Fibroblast of villous mesenchyme (primary cell): Measurements from ENCODE around the gene SMYD3. TPM values are rescaled to one million over a fixed set of nuclear protein-coding genes. Genes with fewer than 3 reads are reported as not detected.

ENCODE experiments used
- DNase-seq: peaks from one replicate; pipeline ENCODE4 v3.0.0-alpha.2; 2010; ENCODE audit warnings: low read depth
- H3K4me3 ChIP-seq: 2 replicates; pipeline ENCODE4 v1.5.1; 2011; ENCODE audit warnings: low read depth, mild to moderate bottlenecking, low read length
- total RNA-seq: library from RNA; depleted of rRNA; stranded (reverse); fragments of >200 nt; gene quantifications from 2 replicates; pipeline ENCODE4 v1.2.3, GENCODE V29; 2012
- TF ChIP-seq, protein P1 (sequence below): IDR thresholded peaks from 2 replicates; pipeline ENCODE4 v1.5.1; 2012; ENCODE audit warnings: low read depth, mild to moderate bottlenecking, low read length; ENCODE audit not compliant: insufficient read depth

The SMYD3 gene
- total RNA-seq, 1 donor: 35.4 TPM

DNA sequence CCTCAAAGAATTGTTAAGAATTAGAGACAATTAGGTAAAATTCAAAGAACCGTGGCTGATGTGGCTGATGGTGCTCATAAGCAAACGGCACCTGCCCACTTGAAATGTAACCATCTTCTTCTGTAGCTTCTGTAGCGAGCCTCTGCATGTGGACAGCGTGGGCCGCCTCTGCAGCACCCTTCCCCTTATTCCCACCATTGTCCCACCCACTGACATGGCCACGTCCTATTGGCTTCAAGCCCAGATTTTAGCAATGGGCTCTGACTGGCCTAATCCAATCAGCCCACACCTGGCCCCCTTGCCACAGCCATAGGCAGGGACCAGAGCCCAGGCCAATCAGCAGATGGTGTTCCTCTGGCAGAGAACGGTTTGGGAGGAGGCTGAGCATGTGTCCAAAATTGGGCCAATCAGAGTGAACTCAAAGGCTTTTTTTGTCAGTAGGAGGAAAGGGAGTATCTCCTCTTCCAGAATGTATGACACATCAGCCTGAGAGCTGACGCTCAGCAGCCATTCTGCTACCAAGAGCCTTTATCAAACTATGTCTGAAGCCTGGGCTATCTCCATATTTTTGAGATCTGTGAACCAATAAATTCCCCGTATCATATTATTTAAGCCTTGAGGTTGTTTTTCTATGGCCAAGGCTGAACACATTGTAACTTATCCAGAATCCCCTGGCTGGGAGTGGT lies 518.5 kb downstream of the SMYD3 start:
- TF ChIP-seq, protein P1, sequence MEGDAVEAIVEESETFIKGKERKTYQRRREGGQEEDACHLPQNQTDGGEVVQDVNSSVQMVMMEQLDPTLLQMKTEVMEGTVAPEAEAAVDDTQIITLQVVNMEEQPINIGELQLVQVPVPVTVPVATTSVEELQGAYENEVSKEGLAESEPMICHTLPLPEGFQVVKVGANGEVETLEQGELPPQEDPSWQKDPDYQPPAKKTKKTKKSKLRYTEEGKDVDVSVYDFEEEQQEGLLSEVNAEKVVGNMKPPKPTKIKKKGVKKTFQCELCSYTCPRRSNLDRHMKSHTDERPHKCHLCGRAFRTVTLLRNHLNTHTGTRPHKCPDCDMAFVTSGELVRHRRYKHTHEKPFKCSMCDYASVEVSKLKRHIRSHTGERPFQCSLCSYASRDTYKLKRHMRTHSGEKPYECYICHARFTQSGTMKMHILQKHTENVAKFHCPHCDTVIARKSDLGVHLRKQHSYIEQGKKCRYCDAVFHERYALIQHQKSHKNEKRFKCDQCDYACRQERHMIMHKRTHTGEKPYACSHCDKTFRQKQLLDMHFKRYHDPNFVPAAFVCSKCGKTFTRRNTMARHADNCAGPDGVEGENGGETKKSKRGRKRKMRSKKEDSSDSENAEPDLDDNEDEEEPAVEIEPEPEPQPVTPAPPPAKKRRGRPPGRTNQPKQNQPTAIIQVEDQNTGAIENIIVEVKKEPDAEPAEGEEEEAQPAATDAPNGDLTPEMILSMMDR: no peak
- H3K4me3 ChIP-seq: no peak overlapping the region
- peak; percentile 27 for DNase-seq

DNA sequence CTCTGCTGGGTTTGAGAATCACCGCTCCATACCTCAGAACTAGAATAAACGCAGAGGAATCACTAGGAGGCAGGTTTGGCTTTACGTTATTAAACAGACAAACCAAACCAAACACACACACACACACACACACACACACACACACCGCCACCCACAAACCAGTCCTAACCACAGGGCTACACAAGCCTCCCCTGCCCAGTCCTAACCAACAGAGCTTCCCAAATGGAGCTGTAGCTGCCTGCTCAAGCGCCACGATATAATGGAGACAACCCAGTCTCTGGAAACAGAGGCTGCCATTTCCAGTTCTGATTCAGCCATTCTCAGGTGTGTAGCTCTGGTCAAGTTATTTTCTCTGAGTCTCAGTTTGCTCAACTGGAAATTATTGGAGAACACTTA lies 519.1 kb downstream of the SMYD3 start:
- no peak for DNase-seq
- TF ChIP-seq, protein P1: no peak
- H3K4me3 ChIP-seq: no peak overlapping the region

DNA sequence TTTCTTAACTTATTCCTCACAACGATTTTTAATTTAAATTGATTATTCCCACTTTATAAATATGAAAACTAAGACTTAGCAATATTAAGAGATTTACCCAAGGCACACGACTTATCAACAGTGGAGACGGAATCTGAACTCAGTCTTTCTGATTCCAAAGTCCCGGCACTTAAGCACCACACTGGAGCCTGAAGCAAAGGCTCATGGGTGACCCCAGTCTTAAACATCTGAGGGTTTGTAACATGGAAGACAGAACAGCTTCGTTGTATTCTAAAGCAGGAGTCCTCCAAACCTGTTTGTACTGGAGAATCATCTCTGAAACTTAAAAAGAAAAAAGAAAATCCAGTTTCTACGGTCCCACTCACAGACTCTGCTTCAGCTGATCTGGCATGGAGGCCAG lies 519.5 kb downstream of the SMYD3 start:
- no peak overlapping the region for H3K4me3 ChIP-seq
- no peak for DNase-seq
- TF ChIP-seq, protein P1: no peak

DNA sequence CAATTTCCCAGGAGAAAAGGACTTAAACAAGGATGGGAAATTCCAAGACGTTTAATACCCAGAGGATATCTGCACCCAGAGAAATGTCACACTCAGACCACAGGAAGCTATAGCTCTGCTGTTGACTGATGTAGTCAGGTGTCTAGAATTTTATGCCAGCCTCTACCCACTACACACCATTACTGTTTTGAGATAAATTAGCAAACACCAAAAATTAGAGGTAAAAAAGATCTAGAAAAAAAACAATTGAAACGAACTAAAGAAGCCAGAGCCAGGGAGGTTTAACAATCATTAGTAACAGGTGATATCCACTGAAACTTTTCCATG lies 519.9 kb downstream of the SMYD3 start:
- TF ChIP-seq, protein P1: no peak
- no peak for DNase-seq
- H3K4me3 ChIP-seq: no peak overlapping the region

DNA sequence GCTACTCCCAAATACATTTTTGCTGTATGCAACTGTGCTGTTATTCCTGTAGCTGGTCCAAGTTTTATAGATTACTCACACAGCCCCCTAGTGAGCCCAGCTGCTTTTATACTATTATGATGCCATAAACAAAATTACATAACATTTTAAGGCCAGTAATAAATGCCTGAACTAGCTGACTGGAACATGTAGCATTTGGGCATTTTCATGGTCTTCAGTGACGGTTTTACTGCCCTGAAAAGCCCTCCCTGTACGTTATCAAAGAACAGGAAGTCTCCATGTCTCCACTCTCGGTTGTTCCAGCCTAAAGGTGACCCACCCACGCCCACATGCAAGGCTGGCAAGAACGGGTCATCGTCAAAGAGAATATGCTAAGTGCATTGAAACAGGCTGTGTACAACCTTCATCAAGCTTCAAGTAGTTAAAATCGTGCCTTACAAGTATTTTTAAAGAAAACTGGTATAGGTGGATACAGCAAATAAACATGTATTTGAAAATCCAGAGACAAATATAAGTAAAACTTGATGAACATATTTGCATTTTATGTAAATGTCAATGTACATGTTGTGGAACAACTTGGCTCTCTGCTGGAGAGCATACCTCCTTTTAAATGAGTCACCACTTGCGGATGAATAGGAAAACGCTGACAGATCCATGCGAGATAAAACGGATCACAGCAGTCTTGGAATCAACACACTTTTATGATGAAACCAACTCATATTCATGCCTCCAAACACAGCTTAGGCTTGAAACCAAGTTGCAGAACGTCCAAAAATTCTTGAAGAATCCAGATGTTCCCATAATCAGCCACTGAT lies 520.5 kb downstream of the SMYD3 start:
- DNase-seq: peak; percentile 99
- H3K4me3 ChIP-seq: no peak overlapping the region
- TF ChIP-seq, protein P1: peak; percentile 8

DNA sequence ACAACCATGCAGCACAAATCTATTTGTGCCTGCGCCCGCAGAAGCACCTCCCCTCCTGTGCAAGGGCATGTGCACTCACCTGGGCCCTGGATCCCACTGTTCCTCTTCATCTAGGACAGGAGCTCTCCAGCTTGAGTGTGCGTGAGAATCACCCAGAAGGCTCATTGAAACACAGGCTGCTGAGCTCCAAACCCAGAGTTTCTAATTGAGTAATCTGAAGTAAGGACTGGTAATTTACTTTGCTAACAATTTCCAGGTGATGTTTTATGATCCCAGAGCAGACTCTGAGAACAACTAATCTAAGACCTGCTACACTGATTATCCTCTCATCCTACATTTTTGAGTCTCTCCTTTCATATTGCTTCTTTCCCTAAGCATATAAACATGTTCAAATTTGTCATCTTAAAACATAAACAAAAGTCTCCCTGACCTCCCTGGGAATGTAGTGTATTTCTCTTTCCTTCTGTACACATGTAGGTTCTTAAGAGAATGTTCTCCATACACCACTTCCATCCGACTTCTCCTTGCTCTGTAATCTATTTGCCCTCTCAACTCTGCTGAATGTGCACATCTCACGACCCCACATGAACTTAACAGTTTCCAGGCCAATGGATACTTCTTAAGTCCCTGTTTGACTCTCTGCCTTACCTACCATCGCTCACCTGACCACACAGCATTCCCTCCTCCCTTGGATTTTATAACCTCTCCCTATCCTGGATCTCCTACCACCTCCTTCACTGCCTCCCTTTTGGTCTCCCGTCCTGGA lies 522.5 kb downstream of the SMYD3 start:
- DNase-seq: peak; percentile 66
- no peak overlapping the region for H3K4me3 ChIP-seq
- TF ChIP-seq, protein P1: no peak
